ENCODE data around the gene SPCS3.
A peak's percentile ranks its signal among the peaks of the same experiment; 100 is the strongest.
"Not testable (repeated sequence)": the region's sequence is repeated elsewhere in the genome, so short reads cannot be mapped to it uniquely, and the experiment has no call there.

Gene SPCS3

DNA sequence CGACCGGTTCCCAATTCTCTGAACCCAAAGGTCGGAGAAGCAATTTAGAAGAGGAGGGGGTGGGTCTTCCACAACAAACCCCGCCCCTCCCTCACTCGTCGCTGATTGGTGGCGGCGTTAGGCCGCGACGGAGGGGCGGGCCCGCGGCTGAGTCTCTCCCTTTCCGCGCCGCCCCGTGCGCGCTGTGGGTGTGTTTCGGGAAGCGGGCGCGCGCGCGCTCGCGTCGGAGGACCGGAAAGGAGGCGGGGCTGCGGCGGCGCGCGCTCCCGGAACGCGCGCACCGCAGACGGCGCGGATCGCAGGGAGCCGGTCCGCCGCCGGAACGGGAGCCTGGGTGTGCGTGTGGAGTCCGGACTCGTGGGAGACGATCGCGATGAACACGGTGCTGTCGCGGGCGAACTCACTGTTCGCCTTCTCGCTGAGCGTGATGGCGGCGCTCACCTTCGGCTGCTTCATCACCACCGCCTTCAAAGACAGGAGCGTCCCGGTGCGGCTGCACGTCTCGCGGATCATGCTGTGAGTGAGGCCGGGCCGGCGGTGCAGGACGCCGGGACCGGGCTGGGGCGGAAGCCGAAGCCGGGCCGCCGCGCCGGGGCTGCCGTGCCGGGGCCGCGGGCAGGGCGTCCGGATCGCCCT is at the start of gene SPCS3:
Gene SPCS3, plus strand, starts transcription at position 263 of the 636 bp plus-strand sequence. Its CDS starts 111 bp downstream, at position 374.
- DNase-seq (ENCODE audit: low read depth): peak; percentile 95

- peak; percentile 100 for DNase-seq (ENCODE audit: low read depth)
Measured at GRCh38 chr4:176270669-176271068, 49.1 kb upstream of the SPCS3 start.

DNA sequence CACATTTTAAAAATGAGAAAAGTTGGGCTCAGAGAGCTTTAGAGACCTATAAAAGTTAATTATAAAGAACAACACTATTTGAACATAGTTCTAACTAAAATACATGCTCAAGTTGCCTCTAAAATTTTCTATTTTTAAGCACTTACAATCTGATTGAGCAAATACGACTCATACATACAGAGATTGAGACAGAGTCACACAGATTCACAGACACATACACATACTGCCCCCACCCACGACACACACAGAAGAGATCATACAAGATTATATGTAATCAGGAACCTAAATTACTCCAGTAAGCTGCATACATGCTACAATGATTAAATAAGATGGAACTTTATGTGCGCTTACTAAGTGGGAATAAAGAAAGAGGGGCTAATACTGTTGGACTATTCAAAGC is 48.0 kb upstream of the SPCS3 start:
- peak; percentile 57 for DNase-seq (ENCODE audit: low read depth)

- no peak for DNase-seq (ENCODE audit: low read depth)
Measured at GRCh38 chr4:176272799-176273198, 47.0 kb upstream of the SPCS3 start.

GRCh38 chr4:176273736-176274135 is 46.0 kb upstream of the SPCS3 start:
- DNase-seq (ENCODE audit: low read depth): no peak

GRCh38 chr4:176274441-176274840 is 45.3 kb upstream of the SPCS3 start:
- DNase-seq (ENCODE audit: low read depth): no peak

DNA sequence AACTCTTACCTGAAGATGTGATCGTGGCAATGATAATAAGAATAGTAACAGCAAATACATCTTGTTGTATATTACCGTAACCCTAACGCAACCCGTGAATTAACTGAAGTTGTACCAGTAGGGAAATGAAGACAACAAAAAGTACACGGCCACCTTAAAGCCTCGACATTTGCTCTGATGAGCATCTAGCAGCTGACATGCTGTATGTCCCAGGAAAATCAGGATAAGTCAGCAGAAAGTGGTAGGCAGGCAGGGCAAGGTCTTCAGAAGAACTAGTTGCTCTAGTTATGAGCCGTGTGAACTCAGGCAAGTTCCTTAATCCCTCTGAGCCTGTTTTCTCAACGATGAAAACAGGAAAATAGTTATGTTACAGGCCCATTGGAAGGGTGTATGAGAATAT is 43.1 kb upstream of the SPCS3 start:
- no peak for DNase-seq (ENCODE audit: low read depth)

GRCh38 chr4:176277162-176277904 is 42.4 kb upstream of the SPCS3 start:
- DNase-seq (ENCODE audit: low read depth): peak; percentile 71

GRCh38 chr4:176279560-176279959 is 40.2 kb upstream of the SPCS3 start:
- not testable (repeated sequence) for DNase-seq (ENCODE audit: low read depth)

- no peak for DNase-seq (ENCODE audit: low read depth)
Measured at GRCh38 chr4:176286728-176287127, 33.0 kb upstream of the SPCS3 start.

DNA sequence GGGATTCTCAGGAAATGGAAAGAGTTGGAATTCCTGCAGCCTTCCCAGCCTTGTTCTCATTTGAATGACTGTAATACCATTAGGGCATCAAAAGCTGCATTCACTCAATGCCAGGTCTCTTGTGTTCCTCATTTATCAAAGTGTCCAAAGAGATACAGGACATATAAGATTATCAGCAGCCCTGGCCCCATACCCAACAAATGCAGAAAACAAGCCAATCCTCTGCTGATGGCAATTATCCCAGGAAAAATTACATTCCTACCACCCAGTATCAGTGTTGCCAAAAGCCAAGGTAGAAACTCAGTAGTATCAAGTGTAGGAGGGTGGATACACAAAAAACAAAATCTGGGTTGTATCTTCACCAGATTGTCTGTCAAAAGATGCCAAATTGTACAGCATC is 32.2 kb upstream of the SPCS3 start:
- DNase-seq (ENCODE audit: low read depth): no peak

DNA sequence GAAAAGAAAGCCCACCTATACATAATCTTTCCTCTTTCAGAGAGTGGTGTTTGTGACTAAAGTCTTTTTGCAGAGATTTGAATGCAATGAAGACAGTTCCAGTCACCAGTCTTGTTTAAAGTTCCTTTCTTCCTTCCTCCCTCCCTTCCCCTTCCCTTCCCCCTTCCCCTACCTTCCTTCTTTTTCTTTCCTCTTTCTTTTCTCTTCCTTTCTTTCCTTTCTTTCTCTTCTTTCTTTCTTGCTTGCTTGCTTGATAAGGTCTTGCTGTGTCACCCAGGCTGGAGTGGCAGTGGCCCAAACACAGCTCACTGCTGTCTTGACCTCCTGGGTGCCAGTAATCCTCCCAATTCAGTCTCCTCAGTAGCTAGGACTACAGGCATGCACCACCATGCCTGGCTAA is 31.7 kb upstream of the SPCS3 start:
- DNase-seq (ENCODE audit: low read depth): no peak

DNA sequence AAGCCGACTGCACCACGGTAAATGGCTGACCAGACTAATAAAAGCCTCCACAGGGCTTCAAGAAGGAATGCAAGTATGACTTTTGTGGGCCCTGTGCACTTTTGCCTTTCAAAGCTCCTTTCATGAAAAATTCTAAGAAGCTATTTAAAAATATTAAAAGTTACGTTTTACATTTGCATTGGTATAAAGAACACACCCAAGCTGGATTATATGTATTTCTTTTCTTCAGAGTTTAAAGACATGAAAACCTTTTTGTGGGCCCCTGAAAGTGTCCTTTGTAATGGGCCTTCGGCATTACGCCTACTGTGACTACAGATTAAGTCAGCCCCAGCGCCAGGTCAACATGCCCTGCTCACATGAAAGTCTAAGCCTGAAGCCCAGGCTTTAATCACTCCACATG is 30.2 kb upstream of the SPCS3 start:
- no peak for DNase-seq (ENCODE audit: low read depth)

DNA sequence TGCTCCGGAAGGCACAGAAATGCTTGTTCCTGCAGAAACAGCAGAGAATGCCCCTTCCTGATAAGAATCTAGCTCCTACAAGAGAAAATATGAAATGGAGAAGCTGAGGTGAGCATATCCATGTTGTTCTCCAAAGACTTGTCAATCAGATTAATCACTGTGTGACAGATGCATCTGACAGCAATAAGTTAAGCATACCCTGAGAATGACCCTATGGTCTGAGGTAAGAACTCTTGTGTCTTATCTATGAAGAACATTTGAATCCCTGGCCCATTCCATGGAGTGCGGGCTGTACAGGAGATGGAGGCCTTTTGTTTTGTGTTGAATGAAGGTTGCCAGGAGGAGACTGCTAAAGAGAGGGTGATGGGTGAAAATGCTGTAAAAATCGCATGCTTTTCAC is 29.2 kb upstream of the SPCS3 start:
- DNase-seq (ENCODE audit: low read depth): no peak

GRCh38 chr4:176291748-176292147 is 28.0 kb upstream of the SPCS3 start:
- DNase-seq (ENCODE audit: low read depth): no peak

GRCh38 chr4:176292920-176293319 is 26.8 kb upstream of the SPCS3 start:
- no peak for DNase-seq (ENCODE audit: low read depth)

DNA sequence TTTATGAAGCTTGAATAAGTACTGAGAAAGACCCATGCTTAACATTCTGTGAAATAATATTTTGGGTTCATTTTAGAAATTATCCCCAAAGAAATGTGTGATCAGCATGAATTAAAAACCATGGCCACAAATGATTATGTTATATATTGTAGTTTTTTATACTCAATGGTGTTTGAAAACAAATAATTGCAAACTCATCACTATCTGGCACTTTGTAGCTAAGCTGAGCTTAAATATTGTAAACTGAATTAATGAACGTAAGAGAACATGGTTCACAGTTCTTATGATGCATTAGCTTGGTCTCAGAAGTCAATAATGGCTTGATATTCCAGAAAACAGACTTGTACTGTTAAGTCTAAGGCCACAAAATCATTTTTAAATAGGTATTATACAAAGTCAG is 26.1 kb upstream of the SPCS3 start:
- DNase-seq (ENCODE audit: low read depth): no peak

DNA sequence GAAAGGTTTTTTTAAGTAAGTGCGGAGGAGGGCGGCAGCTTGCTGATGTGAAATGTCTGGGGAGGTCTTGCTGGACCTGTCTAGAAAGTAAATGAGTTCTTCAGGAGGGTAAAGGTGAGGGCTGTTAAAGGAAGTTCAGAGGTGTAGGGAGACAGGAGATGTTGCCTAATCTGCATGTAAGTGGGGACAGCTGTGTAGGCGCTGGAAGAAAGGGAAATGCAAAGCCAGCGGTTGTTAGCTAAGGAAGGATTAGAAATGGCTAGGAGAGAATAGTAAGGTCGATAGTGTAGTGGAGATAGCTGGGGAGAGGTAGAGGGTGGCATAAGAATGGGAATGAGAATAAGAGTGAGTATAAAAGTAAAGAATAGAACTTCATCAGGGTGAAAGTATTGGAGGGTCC is 23.9 kb upstream of the SPCS3 start:
- not testable (repeated sequence) for DNase-seq (ENCODE audit: low read depth)

GRCh38 chr4:176298664-176299063 is 21.1 kb upstream of the SPCS3 start:
- no peak for DNase-seq (ENCODE audit: low read depth)

- DNase-seq (ENCODE audit: low read depth): no peak
Measured at GRCh38 chr4:176300036-176300435, 19.7 kb upstream of the SPCS3 start.

DNA sequence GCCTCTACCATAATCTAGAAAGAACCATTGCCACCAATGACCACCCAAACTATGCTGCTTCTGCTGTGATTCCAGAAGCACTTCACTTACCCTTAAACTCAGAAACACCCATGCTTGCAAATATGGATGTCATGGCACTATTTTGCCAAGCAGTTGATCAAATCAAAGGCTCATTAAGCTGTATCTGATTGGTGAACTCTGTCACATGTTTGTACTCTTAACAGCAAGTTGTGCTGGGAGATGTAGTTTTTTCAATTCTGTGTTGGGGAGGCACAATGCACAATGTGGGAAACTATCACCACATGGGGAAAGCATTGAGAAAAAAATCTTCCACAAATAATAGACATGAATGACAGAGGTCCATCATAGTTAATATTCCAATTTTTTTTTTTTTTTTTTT is 19.2 kb upstream of the SPCS3 start:
- DNase-seq (ENCODE audit: low read depth): no peak

GRCh38 chr4:176302283-176303275 is 17.2 kb upstream of the SPCS3 start:
- DNase-seq (ENCODE audit: low read depth): peak; percentile 88

DNA sequence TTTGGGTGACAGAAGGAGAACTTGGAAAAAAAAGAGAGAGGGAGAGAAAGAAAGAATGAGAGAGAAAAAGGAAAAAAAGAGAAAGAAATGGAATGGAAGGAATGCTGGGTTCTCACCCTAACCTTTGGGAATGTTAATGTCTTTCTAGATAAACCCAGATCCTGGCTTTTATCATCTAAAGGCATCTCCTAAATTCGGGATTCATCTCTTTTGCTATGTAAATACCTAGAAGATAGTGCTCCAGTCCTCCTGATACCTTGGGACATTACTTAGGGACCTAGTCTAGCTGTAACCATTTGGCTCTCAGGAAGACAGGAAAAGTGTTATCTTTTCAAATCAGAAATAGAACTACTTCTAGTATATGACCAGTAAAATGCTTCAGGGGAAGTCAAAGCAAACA is 15.8 kb upstream of the SPCS3 start:
- no peak for DNase-seq (ENCODE audit: low read depth)
